ENCODE results near the gene SMARCA1.

The SMARCA1 gene

GRCh38 chrX:129461801-129462456 is 61.4 kb downstream of the SMARCA1 start:
- DNase-seq (ENCODE audit: extremely low read depth in 1 of 2, low read depth in 1 of 2) = no peak

- DNase-seq (ENCODE audit: extremely low read depth in 1 of 2, low read depth in 1 of 2) = no peak
These were observed 70.8 kb downstream of the SMARCA1 start for GRCh38 chrX:129452523-129452922.

DNA sequence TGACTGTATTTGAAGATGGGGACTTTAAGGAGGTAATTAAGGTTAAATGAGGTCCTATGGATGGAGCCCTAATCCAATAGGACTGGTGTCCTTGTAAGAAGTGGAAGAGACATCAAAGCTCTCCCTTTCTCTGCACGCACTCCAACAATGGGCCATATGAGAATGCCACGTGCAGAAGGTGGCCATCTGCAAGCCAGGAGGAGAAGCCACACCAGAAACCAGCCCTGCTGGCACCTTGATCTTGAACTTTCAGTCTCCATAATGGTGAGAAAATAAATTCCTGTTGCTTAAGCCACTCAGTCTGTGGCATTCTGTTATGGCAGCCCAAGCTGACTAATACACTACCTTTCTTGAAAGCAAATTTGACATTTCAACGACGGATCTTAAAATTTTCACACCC is 73.2 kb downstream of the SMARCA1 start:
- DNase-seq (ENCODE audit: extremely low read depth in 1 of 2, low read depth in 1 of 2) = no peak

DNA sequence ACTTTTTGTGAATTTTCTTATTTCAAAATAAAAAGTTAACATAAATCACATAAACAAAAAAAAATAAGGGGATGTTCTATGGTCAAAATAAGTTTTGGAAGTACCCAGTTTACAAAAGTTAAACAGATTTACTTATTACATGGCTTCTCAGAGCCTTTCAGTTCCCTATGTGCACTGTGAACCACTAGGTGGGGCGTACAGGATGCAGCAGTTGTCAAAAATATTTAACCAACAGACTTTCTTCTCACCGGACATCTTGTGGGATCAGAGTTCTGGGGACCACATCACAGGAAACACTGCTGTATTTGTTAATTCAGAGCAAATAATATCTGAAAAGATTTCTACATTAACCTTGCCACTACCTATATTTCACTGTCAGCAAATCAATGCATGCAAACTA is 74.1 kb downstream of the SMARCA1 start:
- DNase-seq (ENCODE audit: extremely low read depth in 1 of 2, low read depth in 1 of 2) = no peak

GRCh38 chrX:129445436-129445835 is 77.9 kb downstream of the SMARCA1 start:
- no peak for DNase-seq (ENCODE audit: extremely low read depth in 1 of 2, low read depth in 1 of 2)

DNA sequence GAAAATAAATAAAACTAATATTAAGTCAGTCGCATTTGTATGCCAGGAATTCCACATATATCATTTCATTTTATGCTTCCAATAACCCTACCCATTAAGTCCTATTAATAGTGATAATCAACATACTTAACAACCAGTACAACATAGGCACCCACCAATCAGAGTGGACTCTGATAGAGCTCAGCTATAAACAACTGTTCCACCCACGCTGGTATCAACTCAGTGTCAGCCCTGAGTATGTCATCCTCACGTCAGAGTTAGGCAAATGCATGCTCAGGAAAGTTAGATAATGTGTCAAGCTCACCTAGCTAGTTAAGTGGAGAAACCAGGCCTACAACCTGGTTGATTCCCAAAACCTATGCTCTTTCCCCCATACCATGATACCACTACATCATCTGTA is 89.3 kb downstream of the SMARCA1 start:
- no peak for DNase-seq (ENCODE audit: extremely low read depth in 1 of 2, low read depth in 1 of 2)

DNA sequence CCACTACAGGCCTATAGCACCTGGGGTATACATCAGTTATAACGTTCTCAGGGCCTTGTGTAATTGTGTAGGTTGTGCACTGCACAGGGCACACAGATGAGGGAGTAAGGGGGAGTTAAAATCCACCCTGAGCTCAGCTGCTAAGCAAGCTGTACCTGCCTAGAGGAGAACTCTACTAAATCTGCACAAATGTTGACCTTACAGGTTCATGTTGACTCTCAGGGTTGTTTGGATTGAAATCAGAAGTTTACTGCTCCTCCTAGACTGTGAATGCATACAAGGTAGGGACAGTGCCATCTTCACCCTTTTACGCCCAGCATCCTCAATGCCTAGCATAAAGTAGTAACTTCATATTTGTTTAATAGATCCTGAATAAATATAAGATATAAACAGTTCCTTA is 89.8 kb downstream of the SMARCA1 start:
- DNase-seq (ENCODE audit: extremely low read depth in 1 of 2, low read depth in 1 of 2) = no peak

DNA sequence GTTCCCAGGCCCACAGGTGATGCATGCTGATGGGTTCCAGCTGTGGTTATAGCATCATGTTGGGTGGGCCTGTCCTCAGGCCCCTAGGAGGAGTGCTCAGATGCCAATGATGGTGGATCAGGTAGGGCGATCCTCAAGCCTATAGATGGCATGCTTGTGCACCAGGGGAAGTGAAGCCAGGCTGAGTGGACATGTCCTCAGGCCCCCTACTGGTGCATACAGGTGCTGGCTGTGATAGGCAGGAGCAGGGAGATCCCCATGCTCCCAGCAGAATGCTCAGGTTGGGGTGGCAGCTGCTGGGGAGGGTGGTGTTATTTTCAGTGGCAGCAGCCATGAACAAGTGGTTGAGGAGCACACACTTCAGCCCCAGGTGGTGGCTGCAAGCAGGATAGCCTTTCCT is 96.0 kb downstream of the SMARCA1 start:
- DNase-seq (ENCODE audit: extremely low read depth in 1 of 2, low read depth in 1 of 2) = no peak

DNA sequence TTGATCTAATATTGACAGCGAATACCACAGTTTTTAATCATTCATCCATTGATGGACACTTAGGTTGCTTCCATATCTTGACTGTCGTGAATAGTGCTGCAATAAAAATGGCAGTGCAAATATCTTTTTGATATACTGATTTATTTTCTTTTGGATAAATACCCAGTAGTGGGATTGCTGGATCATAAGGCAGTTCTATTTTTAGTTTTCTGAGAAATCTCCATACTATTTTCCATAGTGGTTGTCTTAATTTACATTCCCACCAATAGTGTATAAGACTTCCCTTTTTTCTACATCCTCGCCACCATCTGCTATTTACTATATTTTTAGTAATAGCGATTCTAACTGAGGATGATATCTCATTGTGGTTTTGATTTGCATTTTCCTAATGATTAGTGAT is 100.1 kb downstream of the SMARCA1 start:
- DNase-seq (ENCODE audit: extremely low read depth in 1 of 2, low read depth in 1 of 2) = no peak

- DNase-seq (ENCODE audit: extremely low read depth in 1 of 2, low read depth in 1 of 2) = no peak
These were observed 118.7 kb downstream of the SMARCA1 start for GRCh38 chrX:129404670-129405008.

DNA sequence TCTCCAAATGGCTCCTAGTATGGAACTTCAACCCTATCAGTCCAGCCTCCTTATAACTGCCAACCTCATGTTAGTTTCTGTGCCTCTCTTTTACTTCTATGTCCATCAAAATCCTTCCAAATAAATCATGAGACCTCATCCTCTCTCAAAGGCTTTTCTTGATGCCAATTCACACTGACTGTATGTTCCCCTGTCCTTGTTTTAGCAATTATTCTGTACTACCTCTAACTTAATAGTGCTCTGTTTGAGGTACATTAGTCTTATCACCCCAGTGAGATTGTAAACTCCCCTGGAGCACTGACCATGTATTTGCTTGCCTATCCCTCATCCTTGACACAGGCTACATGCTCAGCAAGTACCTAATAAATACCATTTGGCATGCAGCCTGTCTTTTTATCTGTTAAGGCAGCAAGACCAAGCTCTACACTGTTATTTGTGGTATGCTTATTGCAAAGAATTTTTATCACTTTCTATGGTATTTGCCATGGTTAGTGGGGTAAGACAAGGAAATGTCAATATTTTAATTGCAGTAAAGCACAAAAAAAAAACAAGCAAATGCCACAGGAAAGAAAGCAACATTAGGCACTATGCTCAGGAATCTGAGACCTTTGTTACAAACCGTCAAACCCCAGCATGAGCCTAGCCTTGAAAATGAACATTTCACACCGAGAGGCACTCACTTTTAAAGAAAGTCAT is 119.2 kb downstream of the SMARCA1 start:
- no peak for DNase-seq (ENCODE audit: extremely low read depth in 1 of 2, low read depth in 1 of 2)
